ENCODE data around the gene CCIN. TPM values are rescaled to one million over a fixed set of nuclear protein-coding genes. Genes with fewer than 3 reads are reported as not detected.

CCIN gene
- total RNA-seq, 2 donors from 2014 or later = 1.6 to 2.3 TPM

- Histone ChIP-seq H3K4me3 (no peak overlapping the region), H3K36me3 (no peaks in the 10 kb centered on the region), H3K27ac (peak overlapping the region; percentile 75 to 77), H3K4me1 (ENCODE audit: control insufficient read depth in 1 of 2, low read depth in 2 of 2) (peaks cover 24 to 77% of the 10 kb centered on the region in 2 donors), H3K9me3 (no peaks in the 10 kb centered on the region), H3K27me3 (replicated peaks; ENCODE audit: insufficient read depth) (no peaks in the 10 kb centered on the region)
- ATAC-seq (ENCODE audit: insufficient number of reproducible peaks, low FRiP score, low read depth) (no peak), DNase-seq (ENCODE audit: low spot score) (no peak)
- TF ChIP-seq, protein P1, sequence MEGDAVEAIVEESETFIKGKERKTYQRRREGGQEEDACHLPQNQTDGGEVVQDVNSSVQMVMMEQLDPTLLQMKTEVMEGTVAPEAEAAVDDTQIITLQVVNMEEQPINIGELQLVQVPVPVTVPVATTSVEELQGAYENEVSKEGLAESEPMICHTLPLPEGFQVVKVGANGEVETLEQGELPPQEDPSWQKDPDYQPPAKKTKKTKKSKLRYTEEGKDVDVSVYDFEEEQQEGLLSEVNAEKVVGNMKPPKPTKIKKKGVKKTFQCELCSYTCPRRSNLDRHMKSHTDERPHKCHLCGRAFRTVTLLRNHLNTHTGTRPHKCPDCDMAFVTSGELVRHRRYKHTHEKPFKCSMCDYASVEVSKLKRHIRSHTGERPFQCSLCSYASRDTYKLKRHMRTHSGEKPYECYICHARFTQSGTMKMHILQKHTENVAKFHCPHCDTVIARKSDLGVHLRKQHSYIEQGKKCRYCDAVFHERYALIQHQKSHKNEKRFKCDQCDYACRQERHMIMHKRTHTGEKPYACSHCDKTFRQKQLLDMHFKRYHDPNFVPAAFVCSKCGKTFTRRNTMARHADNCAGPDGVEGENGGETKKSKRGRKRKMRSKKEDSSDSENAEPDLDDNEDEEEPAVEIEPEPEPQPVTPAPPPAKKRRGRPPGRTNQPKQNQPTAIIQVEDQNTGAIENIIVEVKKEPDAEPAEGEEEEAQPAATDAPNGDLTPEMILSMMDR (IDR thresholded peaks at IDR 0.05) = no peak
Measured at GRCh38 chr9:36162211-36162738, 6.9 kb upstream of the CCIN start.

DNA sequence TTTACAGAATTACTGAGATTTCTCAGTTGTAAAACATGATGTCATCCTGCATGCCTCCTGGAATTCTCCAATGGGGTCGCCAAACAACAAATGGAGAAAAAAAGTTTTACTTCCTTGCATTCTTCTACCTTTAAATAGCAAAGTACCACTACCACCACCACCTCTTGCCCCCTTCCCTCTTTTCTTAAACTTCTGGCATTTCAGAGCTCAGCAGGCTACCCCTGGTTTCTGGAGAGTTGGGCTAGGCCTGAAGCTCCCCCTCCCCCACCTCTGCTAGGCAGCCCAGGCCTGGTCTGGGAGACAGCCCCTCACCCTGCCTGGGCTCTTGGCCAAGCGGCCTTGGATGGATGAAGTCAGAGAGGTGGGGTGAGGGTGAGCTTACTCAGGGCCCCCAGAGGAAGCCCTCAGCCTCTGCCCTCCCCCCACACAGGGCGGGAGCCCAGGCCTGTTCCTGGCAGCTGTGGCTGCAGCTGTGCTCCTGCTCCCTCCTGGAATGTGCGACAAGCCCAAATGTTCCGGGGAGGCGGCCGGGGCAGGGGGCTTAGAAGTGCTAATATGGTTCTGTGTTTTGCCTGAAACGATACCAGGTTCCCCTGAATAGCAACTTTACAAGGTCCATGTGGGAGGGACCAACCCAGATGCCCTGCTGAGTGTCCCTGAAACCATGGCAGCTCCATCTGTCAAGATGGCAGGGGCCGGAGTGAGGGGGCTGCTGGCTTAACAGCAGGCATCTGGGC is 6.0 kb upstream of the CCIN start:
- no peaks in the 10 kb centered on the region for H3K36me3 ChIP-seq
- no peak overlapping the region for H3K4me3 ChIP-seq
- H3K27ac ChIP-seq = peak overlapping the region; percentile 75 to 77
- TF ChIP-seq, protein P1 (IDR thresholded peaks at IDR 0.05) = no peak
- no peaks in the 10 kb centered on the region for H3K27me3 ChIP-seq (replicated peaks; ENCODE audit: insufficient read depth)
- ATAC-seq (ENCODE audit: insufficient number of reproducible peaks, low FRiP score, low read depth) = no peak
- DNase-seq (ENCODE audit: low spot score) = no peak
- peaks cover 24 to 69% of the 10 kb centered on the region in 2 donors for H3K4me1 ChIP-seq (ENCODE audit: control insufficient read depth in 1 of 2, low read depth in 2 of 2)
- H3K9me3 ChIP-seq = no peaks in the 10 kb centered on the region

DNA sequence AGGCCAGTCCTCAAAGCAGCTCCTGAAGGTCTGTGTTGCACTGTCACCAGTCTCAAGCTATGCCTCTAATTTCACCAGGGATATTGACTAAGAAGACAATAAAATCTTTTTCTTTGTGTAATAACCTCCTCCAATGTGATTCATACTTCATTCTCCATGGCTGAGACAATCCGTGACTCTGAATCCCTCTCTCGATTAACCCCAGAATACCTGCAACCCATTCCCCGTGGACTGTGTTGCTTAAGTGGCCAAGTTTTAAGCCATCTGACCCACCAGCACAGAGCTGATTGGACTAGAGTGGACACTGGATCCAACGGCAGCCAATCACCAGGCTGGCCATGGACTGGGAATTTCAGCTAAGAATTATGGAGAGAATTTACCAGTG is 5.4 kb upstream of the CCIN start:
- DNase-seq (ENCODE audit: low spot score) (no peak), ATAC-seq (ENCODE audit: insufficient number of reproducible peaks, low FRiP score, low read depth) (no peak)
- H3K36me3 ChIP-seq = no peaks in the 10 kb centered on the region
- no peak overlapping the region for H3K4me3 ChIP-seq
- peaks cover 21 to 65% of the 10 kb centered on the region in 2 donors for H3K4me1 ChIP-seq (ENCODE audit: control insufficient read depth in 1 of 2, low read depth in 2 of 2)
- H3K9me3 ChIP-seq = no peaks in the 10 kb centered on the region
- no peaks in the 10 kb centered on the region for H3K27me3 ChIP-seq (replicated peaks; ENCODE audit: insufficient read depth)
- peak overlapping the region; percentile 75 to 77 for H3K27ac ChIP-seq
- TF ChIP-seq, protein P1 (IDR thresholded peaks at IDR 0.05) = no peak

DNA sequence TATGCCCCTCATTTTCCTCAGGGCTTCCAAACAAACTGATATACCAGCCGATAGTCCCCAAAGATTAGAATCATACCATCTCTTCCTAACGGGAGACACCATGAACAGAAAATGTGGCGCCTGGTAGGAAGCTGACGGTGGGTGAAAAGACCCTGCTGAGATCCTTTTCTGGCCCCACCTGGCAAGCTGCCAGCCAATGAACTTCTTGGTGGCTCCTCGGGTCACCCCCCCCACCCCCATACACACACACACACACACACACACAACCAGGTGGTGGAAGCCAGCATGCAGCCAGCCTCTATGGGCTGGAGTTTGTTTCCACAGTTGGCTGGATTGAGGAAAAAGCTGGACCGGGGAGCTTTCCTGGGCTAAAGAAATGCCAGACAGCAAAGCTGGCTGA is 4.8 kb upstream of the CCIN start:
- no peak for ATAC-seq (ENCODE audit: insufficient number of reproducible peaks, low FRiP score, low read depth)
- Histone ChIP-seq H3K27me3 (replicated peaks; ENCODE audit: insufficient read depth) (no peaks in the 10 kb centered on the region), H3K36me3 (no peaks in the 10 kb centered on the region), H3K4me1 (ENCODE audit: control insufficient read depth in 1 of 2, low read depth in 2 of 2) (peaks cover 19 to 59% of the 10 kb centered on the region in 2 donors), H3K27ac (peak overlapping the region; percentile 75 to 77), H3K4me3 (no peak overlapping the region), H3K9me3 (no peaks in the 10 kb centered on the region)
- no peak for DNase-seq (ENCODE audit: low spot score)
- TF ChIP-seq, protein P1 (IDR thresholded peaks at IDR 0.05) = no peak

DNA sequence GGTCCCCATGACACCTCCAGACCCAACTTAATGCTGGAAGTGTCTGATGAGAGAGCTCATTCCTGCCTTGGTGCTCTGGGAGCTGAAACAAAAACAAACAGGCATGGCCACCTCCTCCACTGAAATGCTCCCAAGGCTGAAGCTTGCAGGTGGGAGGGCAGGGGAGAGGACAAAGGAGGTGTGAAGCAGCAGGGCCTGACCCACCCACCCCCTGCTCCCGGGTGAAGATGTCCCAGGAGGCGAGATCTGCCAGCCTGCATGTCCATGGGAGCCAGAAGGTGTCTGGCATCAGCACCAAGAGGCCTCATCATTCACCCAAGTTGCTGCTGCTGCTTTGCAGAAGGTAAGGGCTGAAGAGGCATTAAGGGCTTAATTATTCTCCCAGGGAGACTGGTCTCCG is 4.2 kb upstream of the CCIN start:
- TF ChIP-seq, protein P1 (IDR thresholded peaks at IDR 0.05) = no peak
- H3K4me1 ChIP-seq (ENCODE audit: control insufficient read depth in 1 of 2, low read depth in 2 of 2) = peaks cover 17 to 53% of the 10 kb centered on the region in 2 donors
- no peaks in the 10 kb centered on the region for H3K27me3 ChIP-seq (replicated peaks; ENCODE audit: insufficient read depth)
- ATAC-seq (ENCODE audit: insufficient number of reproducible peaks, low FRiP score, low read depth) (no peak), DNase-seq (ENCODE audit: low spot score) (no peak)
- H3K27ac ChIP-seq = peak overlapping the region; percentile 75 to 77
- H3K4me3 ChIP-seq = no peak overlapping the region
- H3K36me3 ChIP-seq = no peaks in the 10 kb centered on the region
- H3K9me3 ChIP-seq = no peaks in the 10 kb centered on the region
